ENCODE data around the gene COQ8B.
"Not testable (repeated sequence)": the region's sequence is repeated elsewhere in the genome, so short reads cannot be mapped to it uniquely, and the experiment has no call there.

Gene COQ8B

GRCh38 chr19:40663695-40664692 is 52.7 kb downstream of the COQ8B start:
- DNase-seq = no peak

GRCh38 chr19:40662925-40663694 is 53.6 kb downstream of the COQ8B start:
- DNase-seq = peak; percentile 76 to 79

GRCh38 chr19:40661616-40662015 is 55.1 kb downstream of the COQ8B start:
- DNase-seq = no peak

GRCh38 chr19:40659566-40659965 is 57.1 kb downstream of the COQ8B start:
- no peak for DNase-seq

- DNase-seq = no peak
These were observed 57.6 kb downstream of the COQ8B start for GRCh38 chr19:40659116-40659515.

GRCh38 chr19:40658031-40658430 is 58.7 kb downstream of the COQ8B start:
- DNase-seq = no peak

GRCh38 chr19:40655684-40656083 is 61.0 kb downstream of the COQ8B start:
- DNase-seq = not testable (repeated sequence)

GRCh38 chr19:40652303-40652702 is 64.4 kb downstream of the COQ8B start:
- not testable (repeated sequence) for DNase-seq

- DNase-seq = no peak
These were observed 65.9 kb downstream of the COQ8B start for GRCh38 chr19:40650749-40651305.

- DNase-seq = not testable (repeated sequence)
These were observed 66.6 kb downstream of the COQ8B start for GRCh38 chr19:40649903-40650675.

- no peak for DNase-seq
These were observed 69.9 kb downstream of the COQ8B start for GRCh38 chr19:40646743-40647254.

- DNase-seq = no peak
These were observed 73.9 kb downstream of the COQ8B start for GRCh38 chr19:40642757-40643305.

GRCh38 chr19:40642051-40642706 is 74.5 kb downstream of the COQ8B start:
- DNase-seq = no peak

Measured in NCI-H2081 (cell line).